HepG2 (cell line): Measurements from ENCODE around the gene ZFP36. TPM values are rescaled to one million over a fixed set of nuclear protein-coding genes. Genes with fewer than 3 reads are reported as not detected.
A peak's percentile ranks its signal among the peaks of the same experiment; 100 is the strongest.

Experiments
- AGO1 ChIP-seq: fragments of 200-400 bp; formaldehyde crosslinking; IDR thresholded peaks from 2 replicates; pipeline ENCODE4 v1.6.1; 2017; ENCODE audit warnings: mild to moderate bottlenecking, low read depth, low read length, moderate library complexity; ENCODE audit not compliant: poor library complexity, severe bottlenecking
- GLMP ChIP-seq: sonication (generic); formaldehyde crosslinking; IDR thresholded peaks from 2 replicates; pipeline ENCODE4 v1.9.0; 2021; ENCODE audit warnings: missing genetic modification reagents, mild to moderate bottlenecking, borderline replicate concordance
- HMGXB3 ChIP-seq: sonication (generic); formaldehyde crosslinking; IDR thresholded peaks from 2 replicates; pipeline ENCODE4 v1.4.0; 2020; ENCODE audit warnings: missing genetic modification reagents, borderline replicate concordance
- KDM4B ChIP-seq: sonication (generic); formaldehyde crosslinking; IDR thresholded peaks from 2 replicates; pipeline ENCODE4 v1.4.0; 2020; ENCODE audit warnings: missing genetic modification reagents
- NR2C2 ChIP-seq: sonication (generic); formaldehyde crosslinking; IDR thresholded peaks from 2 replicates; pipeline ENCODE4 v1.4.0; 2020; ENCODE audit warnings: missing genetic modification reagents, mild to moderate bottlenecking, moderate library complexity, borderline replicate concordance
- SMC3 ChIP-seq: IDR thresholded peaks from 2 replicates; pipeline ENCODE4 v1.6.1; 2011; ENCODE audit warnings: low read length, improper control_type of control experiment
- TOPORS ChIP-seq: sonication (generic); formaldehyde crosslinking; IDR thresholded peaks from 2 replicates; pipeline ENCODE4 v1.8.0; 2023; ENCODE audit warnings: mild to moderate bottlenecking, missing genetic modification reagents
- TP53 ChIP-seq: sonication (generic); formaldehyde crosslinking; conservative IDR thresholded peaks from 2 replicates; pipeline ENCODE4 v1.4.0; 2020; ENCODE audit warnings: missing genetic modification reagents
- TRAFD1 ChIP-seq: sonication (generic); formaldehyde crosslinking; IDR thresholded peaks from 2 replicates; pipeline ENCODE4 v1.5.1; 2020; ENCODE audit warnings: missing genetic modification reagents, mild to moderate bottlenecking, borderline replicate concordance
- ZNF646 ChIP-seq: sonication (generic); formaldehyde crosslinking; IDR thresholded peaks from 2 replicates; pipeline ENCODE4 v1.9.0; 2021; ENCODE audit warnings: mild to moderate bottlenecking, missing genetic modification reagents
- ZNF710 ChIP-seq: sonication (generic); formaldehyde crosslinking; IDR thresholded peaks from 2 replicates; pipeline ENCODE4 v1.5.0; 2020; ENCODE audit warnings: mild to moderate bottlenecking, missing genetic modification reagents, borderline replicate concordance
- polyA plus RNA-seq, 8 experiments: library from polyadenylated mRNA; depleted of rRNA in 3 of 8; stranded (reverse) in 7 of 8; unstranded in 1 of 8; fragments of >200 nt; fragmentation: Illumina TruSeq in 4 of 8; extraction: Trizol in 4 of 8; gene quantifications; 2 replicates each; pipeline versions ENCODE4 v1.2.1 to v1.2.3, GENCODE V29; 2011 to 2016; ENCODE audit warnings: low read depth in 4 of 8, missing spikeins in 1 of 8, mixed read lengths in 1 of 8; ENCODE audit not compliant: insufficient read depth in 1 of 8
- total RNA-seq, 5 experiments: library from RNA; depleted of rRNA; stranded (reverse); fragments of >200 nt; fragmentation: Illumina TruSeq; extraction: Trizol; gene quantifications; 2 replicates each; pipeline ENCODE4 v1.2.3, GENCODE V29; 2016; ENCODE audit warnings: low read depth in 1 of 5

Gene ZFP36
- total and polyA plus RNA-seq, 2 of the 13 experiments (the other 11 are each of a cell fraction or from before 2014, with no cell fraction given): 1.4 to 1.7 TPM

GRCh38 chr19:39410017-39410830 is 3.6 kb downstream of the ZFP36 start (continued):
- TF ChIP-seq TP53 (CRISPR knock-in tag) (no peak), ZNF710 (peak; percentile 57; the same call in 1 of the 2 replicates), TRAFD1 (CRISPR knock-in tag) (no peak), SMC3 (no peak), NR2C2 (CRISPR knock-in tag) (0 out of 2 replicates have a peak, but pooled peaks have one; percentile 19), GLMP (CRISPR knock-in tag) (no peak), AGO1 (peak; percentile 86), ZNF646 (CRISPR knock-in tag) (no peak), KDM4B (CRISPR knock-in tag) (no peak), TOPORS (CRISPR knock-in tag) (no peak), HMGXB3 (CRISPR knock-in tag) (no peak)
